Activated CD8-positive, alpha-beta memory T cell treated with anti-CD3 and anti-CD28 coated beads, Interleukin-2, amount 50 U/mL, for 4 hours (primary cell): ENCODE results near the gene LAMA3.

Experiments
- DNase-seq: peaks from one replicate; pipeline ENCODE4 v3.0.0-alpha.2; 2020

Gene LAMA3

DNA sequence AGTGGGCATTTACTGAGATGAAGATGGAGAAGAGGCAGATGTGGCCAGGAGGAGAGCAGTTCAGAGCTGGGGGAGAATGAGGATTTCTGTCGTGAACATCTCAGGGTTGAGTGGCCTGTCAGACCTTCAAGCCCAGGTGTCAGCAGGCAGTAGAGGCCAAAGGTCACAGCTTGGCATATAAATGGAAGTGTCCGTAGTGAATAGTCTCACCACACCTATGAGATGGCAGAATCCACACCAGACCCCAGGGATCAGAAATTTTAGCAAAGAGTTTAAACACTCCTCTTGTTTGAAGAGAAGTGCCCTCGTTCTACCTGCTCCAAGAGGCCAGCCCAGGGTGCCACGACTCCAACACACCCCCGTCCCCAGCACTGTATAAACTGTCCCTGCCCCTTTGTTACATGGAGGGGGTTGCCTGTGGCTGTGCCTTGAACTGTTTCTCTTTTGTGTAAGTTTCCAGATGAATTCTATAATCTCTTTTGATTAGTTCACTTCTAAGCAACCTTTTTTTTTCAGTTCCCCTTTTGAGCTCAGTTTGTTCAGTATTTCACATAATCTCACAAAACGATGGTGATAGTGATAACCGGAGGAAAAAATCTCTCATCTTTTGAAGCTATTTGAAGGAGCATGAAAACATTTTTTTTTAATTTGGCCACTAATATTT, 256.3 kb downstream of the LAMA3 start:
- no peak for DNase-seq

GRCh38 chr18:23949863-23950262, 260.6 kb downstream of the LAMA3 start:
- no peak for DNase-seq

DNA sequence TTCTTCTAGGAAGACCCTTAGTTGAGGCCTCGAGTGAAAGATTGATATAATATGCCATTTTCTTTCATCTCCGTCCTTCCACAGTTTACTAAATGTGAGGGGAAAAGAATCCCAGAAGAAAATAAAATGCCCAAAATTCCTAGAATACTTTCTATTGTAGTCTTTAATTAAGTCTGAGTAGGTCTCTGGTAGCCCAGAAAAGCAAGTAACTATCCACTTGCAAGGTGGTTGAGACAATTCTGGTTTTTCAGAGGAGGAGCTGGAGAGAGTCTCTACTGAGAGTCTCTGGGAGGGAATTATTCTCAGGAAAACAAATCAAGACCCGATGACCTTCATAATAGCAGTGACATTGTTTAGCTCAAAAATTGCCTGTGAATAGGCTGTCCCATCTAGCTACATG, 261.4 kb downstream of the LAMA3 start:
- no peak for DNase-seq

DNA sequence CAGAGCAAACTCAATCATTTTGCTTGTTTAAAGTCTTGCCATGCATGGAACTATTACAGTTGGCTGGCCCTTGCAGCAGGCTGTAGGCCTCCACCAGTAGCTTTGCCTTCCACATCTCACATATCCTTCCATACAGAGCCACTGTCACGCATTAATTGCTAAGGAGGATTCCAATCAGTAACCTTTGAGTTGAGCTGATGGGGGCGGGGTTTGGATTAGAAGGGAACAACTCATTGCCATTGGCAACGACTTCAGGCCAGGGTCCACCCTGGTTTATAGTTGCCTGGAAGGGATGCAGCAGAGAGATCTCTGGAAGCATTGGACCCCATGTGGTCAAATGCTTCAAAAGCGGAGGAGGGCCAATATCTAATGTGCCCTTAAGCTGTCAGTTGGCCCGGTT, 262.0 kb downstream of the LAMA3 start:
- DNase-seq: no peak

- DNase-seq: no peak
These were observed 264.7 kb downstream of the LAMA3 start for GRCh38 chr18:23953984-23954383.

GRCh38 chr18:23956483-23956882, 267.2 kb downstream of the LAMA3 start:
- no peak for DNase-seq

DNA sequence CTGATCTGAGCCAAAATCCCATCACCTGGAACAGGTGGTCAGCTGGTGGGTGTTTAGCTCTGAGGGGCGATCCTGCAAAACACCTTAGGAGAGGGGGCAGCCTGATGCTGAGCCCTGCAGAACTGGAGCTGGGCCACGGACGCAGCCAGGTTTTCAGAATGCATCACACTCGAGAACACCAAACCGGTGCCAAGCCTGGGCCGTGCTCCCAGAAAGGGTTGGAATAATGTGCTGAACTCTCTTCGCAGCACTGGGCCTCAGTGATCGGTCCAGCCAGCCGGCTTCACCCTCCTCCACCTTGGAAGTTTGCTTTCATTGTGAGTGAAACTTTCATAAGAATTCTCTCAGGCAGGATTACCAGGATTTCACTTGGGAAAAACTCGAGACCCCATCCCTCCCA, 268.8 kb downstream of the LAMA3 start:
- DNase-seq: no peak

- DNase-seq: no peak
These were observed 274.4 kb downstream of the LAMA3 start for GRCh38 chr18:23963443-23964165.

- DNase-seq: peak; percentile 59
These were observed 275.3 kb downstream of the LAMA3 start for GRCh38 chr18:23964282-23965238.

- no peak for DNase-seq
These were observed 277.7 kb downstream of the LAMA3 start for GRCh38 chr18:23966909-23967308.

DNA sequence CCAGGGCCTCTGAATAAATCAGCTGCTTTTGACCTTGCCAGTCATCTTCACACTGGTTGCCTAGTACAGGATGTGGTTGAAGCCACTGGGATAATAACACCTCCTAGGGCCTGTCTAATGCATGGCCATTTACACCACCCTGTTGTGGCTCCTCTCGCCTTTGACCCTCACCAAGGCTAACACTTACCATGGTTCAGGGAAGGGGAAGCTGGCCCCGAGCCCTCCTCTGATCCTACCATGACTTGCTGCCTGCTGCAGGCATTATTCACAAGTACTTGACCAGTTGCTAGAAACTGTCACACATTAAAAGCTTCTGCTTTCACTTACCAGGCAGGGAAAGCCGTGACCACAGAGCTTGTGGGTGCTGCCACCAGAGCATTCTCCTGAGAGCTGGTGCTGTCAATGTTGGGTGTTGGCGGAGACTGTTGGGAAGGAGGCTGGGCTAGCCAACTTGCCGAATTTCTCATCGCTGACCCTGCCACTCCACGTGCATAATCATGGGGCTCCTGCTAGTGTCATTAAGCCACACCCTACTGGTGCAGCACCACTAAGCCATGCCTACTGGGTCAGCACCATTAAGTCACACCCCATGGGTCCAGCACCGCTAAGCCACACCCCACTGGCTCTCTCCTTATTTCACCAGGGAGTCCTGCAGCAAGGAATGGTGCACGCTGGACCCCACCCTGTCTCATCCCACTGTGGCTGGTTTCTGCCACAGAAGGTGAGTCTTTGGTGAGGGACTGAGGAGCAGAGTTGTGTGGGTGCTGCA, 278.3 kb downstream of the LAMA3 start:
- no peak for DNase-seq

DNA sequence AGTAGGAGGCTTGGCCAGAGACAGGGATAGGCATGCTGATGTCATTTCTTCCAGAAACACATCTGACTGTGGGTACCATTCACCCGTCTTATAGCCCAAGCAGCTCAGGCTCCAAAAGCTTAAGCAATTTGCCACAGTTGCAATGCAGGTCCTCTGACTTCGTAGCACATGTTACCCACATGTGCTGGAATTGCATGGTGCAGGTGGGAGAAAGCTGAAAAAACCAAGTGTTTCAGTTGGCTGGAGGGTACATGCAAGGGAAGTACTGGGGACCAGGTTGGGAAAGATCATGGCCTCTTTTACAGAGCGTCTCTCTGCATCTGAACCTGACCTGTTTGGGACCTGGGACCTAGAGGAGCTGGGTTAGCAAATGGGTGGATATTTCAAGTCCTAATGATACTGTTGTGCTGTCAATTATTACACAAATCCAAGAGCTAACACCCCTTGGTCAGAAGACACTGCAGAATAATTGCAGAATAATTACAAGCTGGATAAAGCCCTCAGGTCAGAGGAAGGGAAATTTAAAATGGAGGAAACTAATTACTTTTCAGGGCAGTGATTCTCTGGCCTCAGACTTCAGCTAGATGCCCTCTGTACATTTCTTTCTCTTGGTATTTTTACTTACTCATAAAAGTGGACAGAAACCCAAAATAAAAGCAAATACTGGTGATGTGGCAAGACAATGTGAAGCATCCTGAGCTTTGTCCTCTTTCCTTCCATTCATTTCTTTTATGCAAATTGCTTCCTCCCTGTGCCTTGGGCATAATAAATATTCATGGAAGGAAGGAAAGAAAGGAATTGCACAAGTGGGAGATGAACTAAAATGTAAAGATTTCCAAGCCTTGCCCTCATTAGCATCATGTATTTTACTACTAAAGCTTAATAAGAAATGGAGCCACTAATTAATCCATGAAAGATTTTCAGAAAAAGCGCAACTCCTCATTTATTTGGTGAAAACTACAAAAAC, 279.7 kb downstream of the LAMA3 start:
- no peak for DNase-seq

DNA sequence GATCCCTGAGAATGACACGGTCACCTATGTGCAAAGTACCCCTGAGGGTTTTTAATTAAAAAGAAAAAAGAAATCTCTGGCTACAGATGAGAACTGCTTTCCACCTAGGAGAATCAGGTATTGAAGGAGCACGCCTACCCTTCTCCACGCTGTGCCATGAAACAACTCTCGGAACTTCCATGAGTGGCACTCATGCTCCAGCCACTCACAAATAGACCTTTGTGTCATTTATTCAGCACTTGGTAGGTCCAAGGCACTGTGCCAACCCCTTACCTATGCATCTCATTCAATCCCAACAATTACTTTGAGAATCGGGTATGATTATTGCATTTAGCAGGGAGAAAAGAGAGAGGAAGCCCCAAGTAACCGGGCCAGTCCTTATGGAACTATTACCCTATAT, 280.4 kb downstream of the LAMA3 start:
- no peak for DNase-seq

- peak; percentile 52 for DNase-seq
These were observed 281.2 kb downstream of the LAMA3 start for GRCh38 chr18:23970161-23971096.

DNA sequence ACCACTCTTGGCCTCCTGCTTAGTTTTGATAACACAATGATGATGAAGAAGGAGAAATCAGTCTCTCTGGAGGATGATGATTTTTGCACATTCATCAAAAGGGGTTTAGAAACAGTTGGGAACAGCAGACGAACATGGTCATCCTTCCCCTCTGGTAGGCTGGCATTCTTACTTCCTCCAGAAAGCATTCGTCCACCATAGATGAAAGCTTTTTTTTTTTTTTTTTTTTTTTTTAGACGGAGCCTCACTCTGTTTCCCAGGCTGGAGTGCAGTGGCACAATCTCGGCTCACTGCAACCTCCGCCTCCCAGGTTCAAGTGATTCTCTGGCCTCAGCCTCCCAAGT, 281.8 kb downstream of the LAMA3 start:
- no peak for DNase-seq

GRCh38 chr18:23971666-23972230, 282.5 kb downstream of the LAMA3 start:
- DNase-seq: no peak

GRCh38 chr18:23972453-23972852, 283.2 kb downstream of the LAMA3 start:
- DNase-seq: no peak

- DNase-seq: no peak
These were observed 287.9 kb downstream of the LAMA3 start for GRCh38 chr18:23977103-23977502.

GRCh38 chr18:23977719-23978483, 288.6 kb downstream of the LAMA3 start:
- DNase-seq: no peak
